ENCODE data around the gene HSDL1.

- TF ChIP-seq, protein P1, sequence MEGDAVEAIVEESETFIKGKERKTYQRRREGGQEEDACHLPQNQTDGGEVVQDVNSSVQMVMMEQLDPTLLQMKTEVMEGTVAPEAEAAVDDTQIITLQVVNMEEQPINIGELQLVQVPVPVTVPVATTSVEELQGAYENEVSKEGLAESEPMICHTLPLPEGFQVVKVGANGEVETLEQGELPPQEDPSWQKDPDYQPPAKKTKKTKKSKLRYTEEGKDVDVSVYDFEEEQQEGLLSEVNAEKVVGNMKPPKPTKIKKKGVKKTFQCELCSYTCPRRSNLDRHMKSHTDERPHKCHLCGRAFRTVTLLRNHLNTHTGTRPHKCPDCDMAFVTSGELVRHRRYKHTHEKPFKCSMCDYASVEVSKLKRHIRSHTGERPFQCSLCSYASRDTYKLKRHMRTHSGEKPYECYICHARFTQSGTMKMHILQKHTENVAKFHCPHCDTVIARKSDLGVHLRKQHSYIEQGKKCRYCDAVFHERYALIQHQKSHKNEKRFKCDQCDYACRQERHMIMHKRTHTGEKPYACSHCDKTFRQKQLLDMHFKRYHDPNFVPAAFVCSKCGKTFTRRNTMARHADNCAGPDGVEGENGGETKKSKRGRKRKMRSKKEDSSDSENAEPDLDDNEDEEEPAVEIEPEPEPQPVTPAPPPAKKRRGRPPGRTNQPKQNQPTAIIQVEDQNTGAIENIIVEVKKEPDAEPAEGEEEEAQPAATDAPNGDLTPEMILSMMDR (IDR thresholded peaks at IDR 0.05; ENCODE audit: low read depth, low read length, missing input control): no peak
- no peak for TF ChIP-seq TAF1 (conservative IDR thresholded peaks at IDR 0.05)
- no peak for TF ChIP-seq SP1 (IDR thresholded peaks at IDR 0.05)
- no peak for TF ChIP-seq ATF3 (IDR thresholded peaks at IDR 0.05)
- no peak for TF ChIP-seq EGR1 (IDR thresholded peaks at IDR 0.05; ENCODE audit: low read depth in 2 of 2)
- TF ChIP-seq RXRA (IDR thresholded peaks at IDR 0.05): no peak
- TF ChIP-seq, protein P2, sequence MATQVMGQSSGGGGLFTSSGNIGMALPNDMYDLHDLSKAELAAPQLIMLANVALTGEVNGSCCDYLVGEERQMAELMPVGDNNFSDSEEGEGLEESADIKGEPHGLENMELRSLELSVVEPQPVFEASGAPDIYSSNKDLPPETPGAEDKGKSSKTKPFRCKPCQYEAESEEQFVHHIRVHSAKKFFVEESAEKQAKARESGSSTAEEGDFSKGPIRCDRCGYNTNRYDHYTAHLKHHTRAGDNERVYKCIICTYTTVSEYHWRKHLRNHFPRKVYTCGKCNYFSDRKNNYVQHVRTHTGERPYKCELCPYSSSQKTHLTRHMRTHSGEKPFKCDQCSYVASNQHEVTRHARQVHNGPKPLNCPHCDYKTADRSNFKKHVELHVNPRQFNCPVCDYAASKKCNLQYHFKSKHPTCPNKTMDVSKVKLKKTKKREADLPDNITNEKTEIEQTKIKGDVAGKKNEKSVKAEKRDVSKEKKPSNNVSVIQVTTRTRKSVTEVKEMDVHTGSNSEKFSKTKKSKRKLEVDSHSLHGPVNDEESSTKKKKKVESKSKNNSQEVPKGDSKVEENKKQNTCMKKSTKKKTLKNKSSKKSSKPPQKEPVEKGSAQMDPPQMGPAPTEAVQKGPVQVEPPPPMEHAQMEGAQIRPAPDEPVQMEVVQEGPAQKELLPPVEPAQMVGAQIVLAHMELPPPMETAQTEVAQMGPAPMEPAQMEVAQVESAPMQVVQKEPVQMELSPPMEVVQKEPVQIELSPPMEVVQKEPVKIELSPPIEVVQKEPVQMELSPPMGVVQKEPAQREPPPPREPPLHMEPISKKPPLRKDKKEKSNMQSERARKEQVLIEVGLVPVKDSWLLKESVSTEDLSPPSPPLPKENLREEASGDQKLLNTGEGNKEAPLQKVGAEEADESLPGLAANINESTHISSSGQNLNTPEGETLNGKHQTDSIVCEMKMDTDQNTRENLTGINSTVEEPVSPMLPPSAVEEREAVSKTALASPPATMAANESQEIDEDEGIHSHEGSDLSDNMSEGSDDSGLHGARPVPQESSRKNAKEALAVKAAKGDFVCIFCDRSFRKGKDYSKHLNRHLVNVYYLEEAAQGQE (IDR thresholded peaks at IDR 0.05): no peak
- TF ChIP-seq, protein P3, sequence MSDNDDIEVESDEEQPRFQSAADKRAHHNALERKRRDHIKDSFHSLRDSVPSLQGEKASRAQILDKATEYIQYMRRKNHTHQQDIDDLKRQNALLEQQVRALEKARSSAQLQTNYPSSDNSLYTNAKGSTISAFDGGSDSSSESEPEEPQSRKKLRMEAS (IDR thresholded peaks at IDR 0.05): no peak
- no peak for TF ChIP-seq FOXA1 (IDR thresholded peaks at IDR 0.05)
- no peak for TF ChIP-seq RAD21 (IDR thresholded peaks at IDR 0.05)
- no peak for TF ChIP-seq GABPA (IDR thresholded peaks at IDR 0.05 in 1 of 2, conservative IDR thresholded peaks at IDR 0.05 in 1 of 2)
- no peak for TF ChIP-seq ZBTB33 (IDR thresholded peaks at IDR 0.05)
- no peak for TF ChIP-seq FOXA2 (IDR thresholded peaks at IDR 0.05)
- no peak for TF ChIP-seq YY1 (IDR thresholded peaks at IDR 0.05)
Measured at GRCh38 chr16:84161037-84161436, 16.1 kb upstream of the HSDL1 start.
